ENCODE measurements around the gene MICAL3. TPM values are rescaled to one million over a fixed set of nuclear protein-coding genes. Genes with fewer than 3 reads are reported as not detected.
"Not testable (repeated sequence)": the region's sequence is repeated elsewhere in the genome, so short reads cannot be mapped to it uniquely, and the experiment has no call there.

MICAL3 gene
- total RNA-seq, 1 donor from 2014 or later, result 61.4 TPM

DNA sequence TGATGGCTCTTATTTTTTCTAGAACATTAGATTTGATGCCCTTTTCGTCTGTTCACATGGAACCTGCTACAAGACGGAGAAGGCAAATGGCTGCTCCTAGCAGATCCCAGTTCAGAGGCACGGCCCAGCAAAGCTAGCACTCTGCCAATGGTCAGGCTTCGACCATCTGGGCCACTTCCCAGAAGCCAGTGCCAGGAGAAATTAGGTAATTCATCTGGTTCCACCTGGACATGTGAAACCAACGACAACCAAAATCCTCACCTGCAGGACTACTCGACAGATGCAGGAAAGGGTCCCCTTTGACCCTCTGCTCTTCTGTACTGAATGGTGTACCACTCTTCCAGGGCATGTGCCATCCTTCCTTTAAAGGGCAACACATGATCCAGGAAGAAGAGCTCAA, 25.4 kb downstream of the MICAL3 start:
- DNase-seq (ENCODE audit: low spot score), result no peak

DNA sequence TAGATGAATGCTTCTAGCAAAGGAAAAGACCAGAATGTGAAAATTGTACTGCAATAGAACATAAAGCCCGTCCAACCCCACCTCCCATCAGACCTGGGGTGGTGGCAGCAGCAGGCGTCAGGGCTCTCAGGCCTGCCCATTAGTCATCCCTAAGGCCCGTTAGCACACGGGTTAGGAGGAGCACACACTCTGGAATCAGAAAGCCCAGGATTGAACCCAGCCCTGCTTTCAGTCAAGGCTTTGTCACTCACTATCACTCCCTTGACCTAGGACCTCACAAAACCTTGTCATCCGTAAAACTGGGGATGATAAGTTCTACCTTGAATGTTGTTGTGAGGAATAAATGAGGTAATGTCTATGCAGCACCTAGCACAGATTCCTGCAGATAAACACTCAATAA, 26.9 kb downstream of the MICAL3 start:
- no peak for DNase-seq (ENCODE audit: low spot score)

DNA sequence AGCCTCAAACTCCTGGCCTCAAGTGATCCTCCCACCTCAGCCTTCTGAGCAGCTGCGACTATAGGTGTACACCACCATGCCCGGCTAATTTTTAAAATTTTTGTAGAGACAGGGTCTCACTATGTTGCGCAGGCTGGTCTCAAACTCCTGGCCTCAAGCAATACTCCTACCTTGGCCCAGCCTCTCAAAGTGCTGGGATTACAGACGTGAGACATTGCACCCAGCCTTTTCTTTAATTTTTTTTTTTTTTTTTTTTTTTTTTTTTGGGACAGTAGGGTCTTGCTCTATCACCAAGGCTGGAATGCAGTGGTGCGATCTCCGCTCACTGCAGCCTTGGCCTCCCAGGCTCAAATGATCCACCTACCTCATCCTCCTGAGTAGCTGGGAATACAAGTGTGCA, 29.1 kb downstream of the MICAL3 start:
- not testable (repeated sequence) for DNase-seq (ENCODE audit: low spot score)

DNA sequence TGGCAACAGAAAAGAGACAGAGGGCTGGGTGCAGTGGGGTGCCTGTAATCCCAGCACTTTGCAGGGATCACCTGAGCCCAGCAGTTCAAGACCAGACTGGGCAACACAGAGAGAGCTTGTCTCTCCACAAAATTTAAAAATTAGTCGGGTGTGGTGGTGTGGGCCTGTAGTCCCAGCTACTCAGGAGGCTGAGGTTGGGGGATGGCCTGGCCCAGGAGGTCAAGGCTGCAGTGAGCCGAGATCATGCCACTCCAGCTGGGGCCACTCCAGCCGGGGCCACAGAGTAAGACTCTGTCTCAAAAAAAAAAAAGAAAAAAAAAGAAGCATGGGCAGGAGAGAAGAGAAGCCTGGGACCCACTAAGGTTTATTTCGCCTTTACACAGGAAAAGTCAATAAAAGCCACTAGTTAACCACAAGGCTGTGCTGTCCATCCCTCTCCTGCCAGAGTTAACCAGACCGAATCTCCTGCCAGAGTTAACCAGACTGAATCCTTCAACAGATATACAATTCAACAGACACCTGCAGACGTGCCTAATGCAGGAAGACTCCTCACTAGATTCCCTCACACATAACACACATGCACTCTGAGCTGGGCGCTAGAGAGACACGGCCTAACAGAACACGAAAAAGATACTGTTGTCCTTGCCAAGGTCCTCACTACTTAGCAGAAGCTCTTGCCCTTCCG, 29.8 kb downstream of the MICAL3 start:
- no peak for DNase-seq (ENCODE audit: low spot score)

DNA sequence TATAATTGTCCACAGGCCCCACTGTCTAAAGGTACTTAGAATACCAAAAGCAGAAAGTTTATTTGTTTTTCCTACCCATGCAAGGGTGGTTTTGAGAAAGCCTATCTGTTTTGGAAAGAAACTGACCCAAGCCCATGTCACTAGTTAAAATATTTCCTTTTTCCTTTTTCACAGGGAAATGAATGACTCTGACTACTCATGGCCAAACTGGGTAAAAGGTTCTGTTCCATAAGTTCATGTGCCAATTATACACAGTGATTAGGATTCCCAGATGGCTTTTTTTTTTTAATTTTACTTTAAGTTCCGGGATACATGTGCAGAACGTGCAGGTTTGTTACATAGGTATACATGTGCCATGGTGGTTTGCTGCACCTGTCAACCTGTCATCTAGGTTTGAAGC, 31.4 kb downstream of the MICAL3 start:
- DNase-seq (ENCODE audit: low spot score), result not testable (repeated sequence)

DNA sequence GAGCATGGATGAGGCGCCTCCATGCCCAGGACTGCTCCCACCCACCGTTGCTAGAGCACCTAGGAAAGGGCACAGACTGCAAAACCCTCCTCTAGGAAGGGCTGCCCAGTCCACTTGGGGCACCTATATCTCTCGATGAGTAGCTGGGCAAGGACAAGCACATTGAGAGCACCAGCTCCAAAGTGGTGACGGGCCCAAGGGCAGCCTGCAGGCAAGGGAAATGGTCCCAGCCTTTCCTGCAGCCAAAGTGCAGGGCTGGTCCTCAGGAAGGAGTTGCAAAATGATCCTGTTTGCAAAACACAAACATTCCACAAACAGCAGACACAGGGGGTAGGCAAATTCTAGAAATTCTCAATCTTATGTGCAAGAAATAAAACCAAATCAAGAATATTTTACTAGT, 32.4 kb downstream of the MICAL3 start:
- not testable (repeated sequence) for DNase-seq (ENCODE audit: low spot score)

DNA sequence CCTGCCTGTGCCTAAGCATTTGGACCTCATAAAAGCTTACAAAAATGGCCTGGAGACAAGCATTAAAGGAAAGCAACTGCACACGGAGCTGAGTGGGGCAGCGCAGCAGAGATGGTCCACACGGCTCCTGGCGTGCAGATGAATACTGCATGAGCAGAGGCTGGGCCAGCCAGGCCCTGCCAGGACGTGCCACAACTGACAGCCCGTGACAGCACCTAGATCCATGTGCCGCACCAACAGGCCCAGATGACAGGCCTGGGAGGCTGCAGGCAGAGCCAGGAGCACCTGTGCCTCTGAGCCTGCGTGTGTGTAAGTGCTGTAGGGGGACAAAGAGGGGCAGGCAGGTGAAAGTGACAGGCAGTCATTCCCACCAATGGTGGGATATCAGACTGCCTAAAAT, 33.4 kb downstream of the MICAL3 start:
- no peak for DNase-seq (ENCODE audit: low spot score)

DNA sequence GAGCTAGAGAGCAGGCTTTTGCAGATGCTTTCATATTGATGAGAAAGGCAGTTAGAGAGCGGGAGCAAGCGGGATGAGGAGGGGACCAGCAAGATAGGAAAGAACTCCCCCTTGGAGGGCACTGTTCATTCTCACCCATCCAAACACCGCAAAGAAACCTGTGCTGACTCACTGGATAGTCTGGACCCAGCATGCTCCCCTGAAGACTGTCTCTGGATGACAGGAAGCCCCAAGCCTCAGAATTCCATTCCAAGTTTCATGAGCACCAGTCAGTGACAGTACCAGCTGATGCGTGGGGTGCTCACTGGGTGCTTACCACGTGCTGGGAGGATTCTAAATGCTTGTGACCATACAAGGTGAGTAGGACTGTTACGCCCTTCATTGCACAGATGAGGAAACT, 34.2 kb downstream of the MICAL3 start:
- DNase-seq (ENCODE audit: low spot score), result no peak

DNA sequence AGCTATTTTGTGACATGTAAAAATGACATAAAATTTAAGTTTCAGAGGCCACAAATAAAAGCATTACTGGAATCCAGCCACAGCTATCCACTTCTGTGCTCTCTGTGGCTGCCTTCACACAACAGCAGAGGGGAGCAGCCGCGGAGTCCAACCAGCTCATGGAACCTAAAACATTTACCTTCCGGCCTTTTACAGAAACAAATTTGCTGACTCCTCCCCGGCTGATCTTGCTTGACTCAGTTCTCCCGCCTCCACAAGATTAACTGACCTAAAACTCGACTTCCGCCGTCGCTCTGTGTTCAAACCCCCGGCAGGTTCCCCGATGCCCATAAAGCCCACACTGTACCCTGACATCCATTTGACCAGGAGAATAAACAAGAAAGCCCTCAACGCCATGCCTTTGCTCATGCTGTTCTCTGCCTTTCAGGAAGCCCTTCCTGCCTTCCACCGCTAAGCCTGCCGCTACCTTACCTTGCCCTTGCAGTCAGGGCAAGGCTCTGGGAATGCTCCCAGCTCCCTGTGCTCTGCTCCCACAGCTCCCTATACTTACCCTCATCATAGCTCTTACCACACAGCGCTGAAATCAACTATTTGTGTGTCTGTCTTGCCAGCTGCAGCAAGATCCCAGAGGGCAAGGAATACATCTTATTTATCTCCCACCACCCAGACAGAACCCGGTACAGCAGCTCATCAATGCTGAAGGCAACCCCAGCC, 35.4 kb downstream of the MICAL3 start:
- no peak for DNase-seq (ENCODE audit: low spot score)

DNA sequence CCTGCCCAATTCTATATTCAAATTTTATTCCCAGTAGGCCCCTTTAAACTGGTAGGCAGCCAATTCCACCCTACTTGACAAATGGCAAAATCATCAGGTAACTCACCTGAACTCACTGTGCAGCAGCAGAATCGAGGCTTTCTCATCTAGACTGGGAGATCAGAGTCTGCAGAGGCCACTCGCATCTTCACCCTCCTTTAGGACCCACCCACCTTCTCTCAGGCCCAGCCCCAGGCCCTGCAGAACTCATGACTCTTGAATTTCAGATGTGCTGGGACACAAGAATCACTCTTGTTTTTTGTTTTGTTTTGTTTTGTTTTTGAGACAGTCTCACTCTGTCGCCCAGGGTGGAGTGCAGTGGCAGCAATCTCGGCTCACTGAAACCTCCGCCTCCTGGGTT, 38.8 kb downstream of the MICAL3 start:
- DNase-seq (ENCODE audit: low spot score), result no peak

DNA sequence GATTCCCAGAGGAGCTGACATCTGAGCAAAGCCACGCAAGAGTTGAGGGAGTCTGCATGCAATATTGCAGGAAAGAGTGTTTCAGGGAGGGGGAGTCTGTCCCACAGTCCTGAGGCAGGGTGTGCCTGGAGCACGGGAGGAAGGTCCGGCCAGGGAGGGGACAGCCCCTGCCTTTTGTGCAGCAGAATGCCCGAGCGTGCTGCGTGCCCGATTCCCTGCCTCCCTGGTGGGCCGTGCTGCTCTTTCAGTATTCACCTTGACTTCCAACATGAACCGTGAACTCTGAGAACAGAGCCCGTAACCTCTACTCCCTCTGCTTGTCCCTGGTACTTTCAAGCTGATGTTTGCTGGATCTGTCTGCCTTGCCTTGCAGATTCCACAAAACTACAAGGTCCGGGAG, 39.3 kb downstream of the MICAL3 start:
- not testable (repeated sequence) for DNase-seq (ENCODE audit: low spot score)

DNA sequence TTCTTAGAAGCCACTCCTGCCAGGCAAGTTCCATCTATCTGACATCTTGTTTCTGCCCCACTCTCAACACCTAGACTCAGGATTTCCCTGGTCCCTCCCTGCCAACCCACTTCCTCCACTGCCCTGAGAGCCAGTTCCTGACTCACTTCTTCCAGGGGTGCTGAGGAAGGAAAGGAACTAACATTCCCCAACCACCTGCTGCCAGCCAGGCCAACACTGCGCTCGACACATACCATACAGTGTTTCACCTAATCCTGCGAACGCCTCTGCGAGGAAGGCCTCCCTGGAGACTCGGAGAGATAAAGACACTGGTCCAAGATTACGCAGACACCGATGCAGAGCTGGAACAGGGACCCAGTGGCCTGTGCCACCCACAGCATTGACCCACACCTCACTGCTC, 40.2 kb downstream of the MICAL3 start:
- no peak for DNase-seq (ENCODE audit: low spot score)

DNA sequence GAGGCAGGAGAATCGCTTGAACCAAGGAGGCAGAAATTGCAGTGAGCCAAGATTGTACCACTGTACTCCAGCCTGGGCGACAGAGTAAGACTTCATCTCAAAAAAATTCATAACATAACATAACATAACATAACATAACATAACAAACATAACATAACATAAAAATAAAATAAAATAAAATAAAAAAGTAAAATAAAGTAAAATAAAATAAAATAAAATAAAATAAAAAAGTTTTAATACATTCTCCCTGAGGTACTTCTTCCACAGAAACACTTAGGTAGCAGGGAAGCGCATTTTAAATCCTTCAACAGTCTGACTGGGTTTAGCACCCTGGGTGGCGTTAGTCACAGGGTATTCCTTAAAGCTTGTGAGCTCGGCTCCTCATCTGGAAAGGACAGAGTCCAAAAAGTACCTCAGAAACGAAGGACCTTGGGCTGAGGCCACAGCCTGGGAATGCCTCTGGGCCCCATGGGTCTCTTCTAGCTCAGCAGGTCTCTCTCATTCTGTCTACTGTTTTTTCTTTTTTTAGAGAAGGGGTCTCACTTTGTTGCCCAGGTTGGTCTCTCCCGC, 41.7 kb downstream of the MICAL3 start:
- DNase-seq (ENCODE audit: low spot score), result no peak

DNA sequence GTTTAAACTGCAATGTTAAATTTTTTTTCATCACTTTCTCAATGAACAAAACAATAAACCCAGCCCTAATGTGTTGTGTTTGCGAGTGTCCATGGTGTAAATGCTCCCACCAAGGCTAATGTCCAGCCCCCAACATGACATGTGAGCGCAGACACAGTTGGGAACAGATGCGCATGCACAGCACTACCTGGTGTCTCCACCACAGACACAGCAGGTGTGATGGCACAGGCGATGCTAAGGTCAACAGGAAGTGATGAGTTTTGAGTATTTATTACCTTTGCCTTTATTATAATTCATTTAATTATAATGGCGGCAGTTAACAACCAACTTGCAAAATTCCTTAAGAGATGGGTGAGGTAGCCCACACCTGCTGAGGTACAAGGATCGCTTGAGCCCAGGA, 42.9 kb downstream of the MICAL3 start:
- DNase-seq (ENCODE audit: low spot score), result no peak

DNA sequence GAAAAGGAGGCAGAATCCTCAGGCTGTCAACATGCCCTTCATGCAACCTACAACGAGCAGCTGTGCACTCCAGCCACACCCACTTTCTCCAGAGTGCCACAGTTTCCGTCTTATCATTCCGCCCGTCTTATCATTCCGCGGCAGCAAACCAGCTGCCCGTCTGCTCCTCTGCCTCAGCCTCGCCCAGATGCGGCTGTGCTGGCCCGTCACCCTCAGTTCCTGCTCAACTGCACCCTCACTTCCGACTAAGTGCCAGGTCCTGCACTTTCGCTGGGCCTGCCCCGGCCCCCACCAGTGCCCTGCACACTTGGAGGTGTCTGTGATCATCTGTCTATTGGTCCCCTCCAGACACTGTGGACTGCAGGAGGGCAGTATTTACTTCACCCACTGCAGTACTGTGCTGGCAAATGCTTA, 43.7 kb downstream of the MICAL3 start:
- DNase-seq (ENCODE audit: low spot score), result peak; percentile 31

DNA sequence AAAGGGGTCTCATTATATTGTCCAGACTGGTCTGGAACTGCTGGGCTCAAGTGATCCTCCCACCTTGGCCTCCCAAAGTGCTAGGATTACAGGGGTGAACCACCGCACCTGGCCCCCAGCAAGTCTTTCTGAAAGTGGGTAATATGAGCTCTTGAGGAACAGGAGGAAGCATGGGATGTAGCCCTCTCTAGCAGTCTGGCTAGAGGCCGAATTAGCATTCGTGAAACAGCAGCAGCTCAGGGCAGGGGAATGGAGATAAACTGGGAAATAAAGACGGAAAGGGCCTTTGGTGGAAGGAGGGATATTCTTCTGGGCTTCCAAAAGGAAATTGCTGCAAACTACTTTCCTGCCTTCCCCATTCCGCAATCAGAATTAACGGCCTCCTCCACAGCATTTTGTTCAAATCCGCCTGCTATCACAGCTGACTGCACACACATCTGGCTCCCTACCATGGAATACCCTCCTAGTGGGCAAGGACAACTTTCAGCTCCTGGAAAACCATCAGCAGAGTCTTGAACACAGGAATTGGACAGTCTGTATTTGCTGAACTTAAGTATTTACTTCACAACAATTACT, 44.3 kb downstream of the MICAL3 start:
- no peak for DNase-seq (ENCODE audit: low spot score)

DNA sequence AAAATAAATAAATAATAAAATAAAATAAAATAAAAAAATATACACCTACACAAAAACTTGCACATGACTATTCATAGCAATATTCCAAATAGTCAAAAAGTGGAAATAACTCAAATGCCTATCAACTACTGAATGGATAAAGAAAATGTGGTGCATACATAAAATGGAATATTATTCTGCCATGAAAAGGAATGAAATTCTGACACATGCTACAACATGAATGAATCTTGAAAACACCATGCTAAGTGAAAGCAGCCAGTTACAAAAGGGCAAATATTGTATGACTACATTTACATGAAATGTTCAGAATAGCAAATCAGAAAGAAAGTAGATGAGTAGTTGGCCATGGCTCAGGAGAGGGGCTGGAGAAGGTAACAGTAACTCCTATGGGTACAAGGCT, 46.3 kb downstream of the MICAL3 start:
- DNase-seq (ENCODE audit: low spot score), result no peak

DNA sequence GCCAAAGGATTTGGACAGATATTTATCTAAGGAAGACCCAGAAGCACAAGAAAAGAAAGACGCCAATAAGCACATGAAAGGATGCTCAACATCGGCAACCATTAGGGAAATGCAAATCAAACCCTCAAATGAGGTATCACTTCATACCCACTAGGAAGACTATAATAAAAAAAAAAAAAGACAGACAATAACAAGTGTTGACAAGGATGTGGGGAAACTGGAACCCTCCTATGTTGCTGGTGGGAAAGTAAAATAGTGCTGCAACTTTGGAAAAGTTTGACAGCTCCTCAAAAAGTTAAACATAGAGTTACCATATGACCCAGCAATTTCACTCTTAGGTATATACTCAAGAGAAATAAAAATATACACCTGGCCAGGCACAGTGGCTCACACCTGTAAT, 47.0 kb downstream of the MICAL3 start:
- DNase-seq (ENCODE audit: low spot score), result no peak

DNA sequence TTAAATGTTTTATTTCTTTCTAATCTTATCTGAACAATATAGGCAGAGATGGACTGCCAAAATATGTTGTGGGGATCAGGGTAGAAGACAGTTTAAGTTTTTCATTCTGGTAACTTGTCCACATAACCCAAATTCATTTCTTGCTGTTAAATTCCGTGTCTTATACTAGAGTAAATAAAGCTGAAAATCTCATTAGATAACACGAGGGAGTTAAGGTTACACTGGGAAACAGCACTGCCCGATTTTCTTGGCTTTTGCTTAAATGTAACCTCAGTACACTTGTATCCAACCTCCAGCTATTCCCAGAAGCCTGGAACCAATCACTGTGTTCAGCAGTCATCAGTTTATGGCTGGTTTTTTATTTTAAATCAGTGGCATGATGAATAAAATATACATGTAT, 48.2 kb downstream of the MICAL3 start:
- no peak for DNase-seq (ENCODE audit: low spot score)

DNA sequence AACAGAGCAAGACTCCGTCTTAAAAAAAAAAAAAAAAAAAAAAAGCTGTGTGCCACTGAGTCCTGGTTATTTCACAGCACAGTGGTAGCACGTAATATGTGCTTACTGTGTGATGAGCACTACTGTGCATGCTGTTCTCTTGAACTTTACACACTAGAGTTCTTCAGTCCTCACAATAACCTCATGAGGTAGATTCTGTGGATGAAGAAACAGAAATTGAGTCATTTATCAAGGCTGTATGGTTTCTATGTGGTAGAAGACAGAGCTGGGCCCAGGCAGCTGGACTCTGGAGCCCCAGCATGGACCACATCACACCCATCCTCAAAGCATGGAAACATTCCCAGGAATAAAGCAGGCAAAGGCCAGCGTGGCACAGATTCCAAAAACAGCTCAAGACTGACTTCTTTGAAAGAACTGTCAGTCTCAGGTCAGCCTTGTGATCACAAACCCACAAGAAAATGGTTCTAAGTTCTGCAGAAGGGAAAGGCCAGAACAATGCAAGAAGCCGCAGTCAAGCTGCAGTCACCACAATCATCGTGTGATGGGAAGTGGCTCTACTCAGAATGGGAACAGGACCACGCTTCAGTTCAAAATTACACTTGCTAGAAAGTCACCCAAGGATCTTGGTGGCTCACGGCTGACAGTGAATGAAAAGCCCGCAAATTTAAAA, 49.5 kb downstream of the MICAL3 start:
- DNase-seq (ENCODE audit: low spot score), result no peak

DNA sequence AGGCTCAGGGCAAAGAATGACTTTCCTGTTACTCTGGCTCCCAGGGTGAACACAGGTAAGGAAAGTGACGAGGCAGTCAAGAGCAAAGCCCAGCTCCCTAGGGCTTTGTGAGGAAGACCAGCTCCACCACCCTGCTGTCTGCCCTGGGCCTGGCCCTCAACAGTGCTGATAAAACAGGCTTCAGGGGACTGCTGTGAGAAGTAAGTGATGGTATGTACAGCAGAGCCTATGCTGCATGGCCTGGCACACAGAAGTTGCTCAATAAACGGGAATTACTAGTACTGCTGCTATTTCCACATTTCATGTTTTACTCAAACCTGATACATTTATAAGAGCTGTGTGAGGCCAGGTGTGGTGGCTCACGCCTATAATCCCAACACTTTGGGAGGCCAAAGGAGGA, 50.3 kb downstream of the MICAL3 start:
- no peak for DNase-seq (ENCODE audit: low spot score)

DNA sequence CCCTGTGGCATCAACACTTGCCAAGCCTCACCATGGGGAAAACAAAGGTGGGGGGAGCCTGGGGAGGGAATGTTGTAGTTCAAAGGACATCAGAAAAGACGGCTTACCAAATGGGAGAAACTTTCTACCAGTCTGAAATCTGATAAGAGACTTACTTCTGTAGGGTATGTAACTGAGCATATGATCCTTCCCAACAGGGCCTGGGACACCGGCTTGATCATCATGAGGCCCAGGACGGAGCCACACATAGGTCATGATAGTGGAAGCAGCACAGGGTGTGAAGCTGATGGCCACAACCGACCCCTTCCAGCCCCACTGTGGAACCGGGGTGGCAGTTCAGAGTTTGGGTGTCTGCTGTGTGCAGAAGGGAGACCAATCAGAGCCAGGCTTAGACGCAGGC, 51.1 kb downstream of the MICAL3 start:
- DNase-seq (ENCODE audit: low spot score), result no peak

Data from mucosa of gallbladder (tissue), 1 donor.